ENCODE measurements around the gene BCAP31. TPM values are rescaled to one million over a fixed set of nuclear protein-coding genes. Genes with fewer than 3 reads are reported as not detected.

The BCAP31 gene
- total RNA-seq, 2 donors from 2014 or later, result 217 to 295 TPM

DNA sequence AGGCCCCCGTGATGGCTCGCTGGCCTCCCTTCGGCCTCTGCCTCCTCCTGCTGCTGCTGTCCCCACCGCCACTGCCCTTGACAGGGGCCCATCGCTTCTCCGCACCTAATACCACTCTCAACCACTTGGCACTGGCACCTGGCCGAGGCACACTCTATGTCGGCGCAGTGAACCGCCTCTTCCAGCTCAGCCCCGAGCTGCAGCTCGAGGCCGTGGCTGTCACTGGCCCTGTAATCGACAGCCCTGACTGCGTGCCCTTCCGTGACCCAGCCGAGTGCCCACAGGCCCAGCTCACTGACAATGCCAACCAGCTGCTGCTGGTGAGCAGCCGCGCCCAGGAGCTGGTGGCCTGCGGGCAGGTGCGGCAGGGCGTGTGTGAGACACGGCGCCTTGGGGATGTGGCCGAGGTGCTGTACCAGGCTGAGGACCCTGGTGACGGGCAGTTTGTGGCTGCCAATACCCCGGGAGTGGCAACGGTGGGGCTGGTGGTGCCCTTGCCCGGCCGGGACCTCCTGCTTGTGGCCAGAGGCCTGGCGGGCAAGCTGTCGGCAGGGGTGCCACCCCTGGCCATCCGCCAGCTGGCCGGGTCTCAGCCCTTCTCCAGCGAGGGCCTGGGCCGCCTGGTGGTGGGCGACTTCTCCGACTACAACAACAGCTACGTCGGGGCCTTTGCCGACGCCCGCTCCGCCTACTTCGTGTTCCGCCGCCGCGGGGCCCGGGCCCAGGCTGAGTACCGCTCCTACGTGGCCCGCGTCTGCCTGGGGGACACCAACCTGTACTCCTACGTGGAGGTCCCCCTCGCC is 42.9 kb upstream of the BCAP31 start:
- Histone ChIP-seq H3K4me3 (no peak overlapping the region), H3K9me3 (no peaks in the 10 kb centered on the region), H3K27ac (no peak overlapping the region), H3K4me1 (no peaks in the 10 kb centered on the region), H3K36me3 (no peaks in the 10 kb centered on the region), H3K9ac (ENCODE audit: low read depth in 2 of 2, low read length in 2 of 2) (peak overlapping the region in 1 of 2 donors; percentile 2), H3K27me3 (peaks cover 3% of the 10 kb centered on the region)
- TF ChIP-seq, protein P1, sequence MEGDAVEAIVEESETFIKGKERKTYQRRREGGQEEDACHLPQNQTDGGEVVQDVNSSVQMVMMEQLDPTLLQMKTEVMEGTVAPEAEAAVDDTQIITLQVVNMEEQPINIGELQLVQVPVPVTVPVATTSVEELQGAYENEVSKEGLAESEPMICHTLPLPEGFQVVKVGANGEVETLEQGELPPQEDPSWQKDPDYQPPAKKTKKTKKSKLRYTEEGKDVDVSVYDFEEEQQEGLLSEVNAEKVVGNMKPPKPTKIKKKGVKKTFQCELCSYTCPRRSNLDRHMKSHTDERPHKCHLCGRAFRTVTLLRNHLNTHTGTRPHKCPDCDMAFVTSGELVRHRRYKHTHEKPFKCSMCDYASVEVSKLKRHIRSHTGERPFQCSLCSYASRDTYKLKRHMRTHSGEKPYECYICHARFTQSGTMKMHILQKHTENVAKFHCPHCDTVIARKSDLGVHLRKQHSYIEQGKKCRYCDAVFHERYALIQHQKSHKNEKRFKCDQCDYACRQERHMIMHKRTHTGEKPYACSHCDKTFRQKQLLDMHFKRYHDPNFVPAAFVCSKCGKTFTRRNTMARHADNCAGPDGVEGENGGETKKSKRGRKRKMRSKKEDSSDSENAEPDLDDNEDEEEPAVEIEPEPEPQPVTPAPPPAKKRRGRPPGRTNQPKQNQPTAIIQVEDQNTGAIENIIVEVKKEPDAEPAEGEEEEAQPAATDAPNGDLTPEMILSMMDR (IDR thresholded peaks at IDR 0.05), result no peak
- intact Hi-C loops (cut with DNase I), result no loop called here
- no peak for DNase-seq

DNA sequence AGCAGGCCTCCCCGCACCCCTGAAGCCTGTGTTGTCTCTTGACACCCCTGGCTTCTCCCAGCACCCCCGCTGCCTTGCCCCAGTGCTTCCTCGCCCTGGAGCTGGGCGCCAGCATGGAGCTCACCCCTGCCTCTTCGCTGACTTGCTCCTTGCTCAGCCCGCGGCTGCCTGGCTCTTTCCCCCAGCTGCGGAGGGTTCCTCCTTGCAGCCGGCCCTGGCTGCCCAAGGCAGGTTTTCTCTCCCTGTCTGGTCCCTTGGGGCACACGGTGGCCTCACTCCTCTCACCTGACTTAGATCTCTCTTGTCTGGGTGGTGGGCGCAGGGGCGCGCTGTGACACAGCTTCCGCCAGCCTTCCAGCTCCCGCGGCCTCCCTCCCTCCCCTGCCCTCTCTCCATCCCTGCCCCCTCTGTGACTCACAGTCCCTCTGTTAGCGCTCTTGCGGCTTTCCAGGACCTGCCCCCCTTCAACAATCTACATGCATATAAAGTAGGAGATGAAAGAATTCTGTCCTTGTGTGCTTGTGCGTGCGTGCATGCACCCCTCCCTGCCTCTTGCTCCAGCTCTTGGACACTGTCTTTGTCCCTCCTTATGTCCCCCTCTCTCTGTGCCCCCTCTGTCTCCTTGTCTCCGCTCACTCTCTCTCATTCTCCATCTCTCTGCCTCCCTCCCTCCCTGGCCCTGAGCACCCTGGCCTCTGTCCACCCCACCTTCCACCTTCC is 42.1 kb upstream of the BCAP31 start:
- Histone ChIP-seq H3K9me3 (no peaks in the 10 kb centered on the region), H3K4me1 (no peaks in the 10 kb centered on the region), H3K9ac (ENCODE audit: low read depth in 2 of 2, low read length in 2 of 2) (peak overlapping the region in 1 of 2 donors; percentile 26), H3K27me3 (peaks cover 1% of the 10 kb centered on the region), H3K36me3 (no peaks in the 10 kb centered on the region), H3K27ac (peak overlapping the region; percentile 32), H3K4me3 (no peak overlapping the region)
- TF ChIP-seq, protein P1 (IDR thresholded peaks at IDR 0.05), result no peak
- intact Hi-C loops (cut with DNase I), result no loop called here
- no peak for DNase-seq

DNA sequence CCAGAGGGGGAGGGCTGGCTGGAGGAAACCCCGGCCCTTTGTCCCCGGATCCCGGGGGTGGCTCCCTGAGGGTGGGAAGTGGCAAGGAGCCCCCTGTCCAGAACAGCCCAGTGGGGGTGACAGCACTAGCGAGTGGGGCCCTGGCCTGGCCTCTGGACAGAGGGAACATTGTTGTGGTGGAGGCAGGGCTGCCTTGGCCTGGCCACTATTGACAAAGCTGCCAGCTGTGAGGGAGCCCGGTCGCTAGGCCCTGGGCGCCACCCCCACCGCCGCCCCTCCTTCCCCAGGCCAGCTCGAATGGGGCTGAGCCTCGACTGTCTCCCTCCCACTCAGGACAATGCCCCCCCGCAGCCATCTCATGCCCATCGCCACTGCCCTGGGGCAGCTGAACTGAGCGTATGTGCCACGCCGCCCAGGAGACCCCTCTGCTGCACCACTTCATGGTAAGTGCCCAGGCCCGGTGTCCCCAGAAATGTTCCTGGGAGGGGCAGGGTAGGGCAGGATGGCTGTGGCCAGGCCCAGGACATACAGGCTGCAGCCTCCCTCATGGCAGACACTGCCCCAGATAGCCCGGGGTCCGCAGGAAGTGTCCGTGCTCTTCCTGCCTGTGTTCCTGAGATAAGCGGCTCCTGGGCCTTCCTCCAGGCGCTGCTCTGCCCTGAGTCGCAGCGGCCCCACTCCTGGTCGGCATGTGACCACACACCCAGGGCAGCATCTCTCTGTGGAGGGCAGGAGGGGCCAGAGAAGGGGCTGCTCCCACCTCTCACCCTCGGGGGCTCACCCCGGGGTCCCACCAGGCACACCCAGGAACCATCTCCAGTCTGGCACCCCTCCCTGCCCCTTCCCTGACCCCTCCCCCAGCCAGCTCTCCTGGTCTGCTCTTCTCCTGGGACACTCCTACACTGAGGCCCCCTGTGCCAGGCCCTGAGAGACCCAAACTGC is 41.2 kb upstream of the BCAP31 start:
- peak overlapping the region in 1 of 2 donors; percentile 26 for H3K9ac ChIP-seq (ENCODE audit: low read depth in 2 of 2, low read length in 2 of 2)
- H3K4me1 ChIP-seq, result no peaks in the 10 kb centered on the region
- intact Hi-C loops (cut with DNase I), result no loop called here
- no peak overlapping the region for H3K4me3 ChIP-seq
- TF ChIP-seq, protein P1 (IDR thresholded peaks at IDR 0.05), result no peak
- H3K27me3 ChIP-seq, result no peaks in the 10 kb centered on the region
- H3K9me3 ChIP-seq, result no peaks in the 10 kb centered on the region
- peak overlapping the region; percentile 32 for H3K27ac ChIP-seq
- no peak for DNase-seq
- H3K36me3 ChIP-seq, result no peaks in the 10 kb centered on the region

DNA sequence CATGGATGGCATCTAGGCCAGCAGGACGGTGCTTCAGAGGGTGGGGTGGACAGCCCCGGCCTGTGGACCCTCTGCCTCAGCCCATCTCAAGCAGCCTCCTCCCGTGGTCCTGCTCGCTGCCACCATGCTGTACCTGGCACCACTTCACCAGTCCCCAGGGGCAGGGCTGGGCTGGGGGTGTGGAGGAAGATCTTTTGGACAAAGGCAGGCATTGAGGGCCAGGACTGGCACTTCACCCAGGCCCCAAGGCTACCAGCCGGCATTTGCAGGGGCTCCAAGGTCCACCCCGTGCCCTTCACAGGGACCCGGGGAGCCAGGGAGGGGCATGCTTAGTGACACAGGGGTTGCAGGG is 40.6 kb upstream of the BCAP31 start:
- TF ChIP-seq, protein P1 (IDR thresholded peaks at IDR 0.05), result no peak
- Histone ChIP-seq H3K27me3 (no peaks in the 10 kb centered on the region), H3K4me1 (no peaks in the 10 kb centered on the region), H3K36me3 (no peaks in the 10 kb centered on the region), H3K27ac (no peak overlapping the region), H3K4me3 (no peak overlapping the region), H3K9ac (ENCODE audit: low read depth in 2 of 2, low read length in 2 of 2) (no peak overlapping the region), H3K9me3 (no peaks in the 10 kb centered on the region)
- DNase-seq, result no peak
- intact Hi-C loops (cut with DNase I), result loop anchor here (5.0 kb wide), 1 partner anchor 188 kb away; no protein-coding TSS in a partner anchor

Data from colonic mucosa (tissue), 4 donors.